Stimulated activated CD8-positive, alpha-beta memory T cell treated with anti-CD3 and anti-CD28 coated beads, Interleukin-2, amount 100 ng/mL, for 48 hours (primary cell): Measurements from ENCODE around the gene AGPS.
"Not testable (repeated sequence)": the region's sequence is repeated elsewhere in the genome, so short reads cannot be mapped to it uniquely, and the experiment has no call there.

Experiments
- DNase-seq, 2 donors: peaks; one replicate each; pipeline ENCODE4 v3.0.0-alpha.2; 2020; ENCODE audit warnings: low read depth in 2 of 2

The AGPS gene

GRCh38 chr2:177385151-177385550 lies 7.4 kb upstream of the AGPS start:
- DNase-seq: no peak

- DNase-seq: no peak
Measured at GRCh38 chr2:177391822-177392372, 676 bp upstream of the AGPS start.

- no peak for DNase-seq
Measured at GRCh38 chr2:177393203-177393755, 706 bp downstream of the AGPS start.

- no peak for DNase-seq
Measured at GRCh38 chr2:177393824-177394593, 1.4 kb downstream of the AGPS start.

GRCh38 chr2:177394594-177394973 lies 2.0 kb downstream of the AGPS start:
- DNase-seq: no peak

- no peak for DNase-seq
Measured at GRCh38 chr2:177395351-177396065, 2.9 kb downstream of the AGPS start.

GRCh38 chr2:177396703-177397460 lies 4.3 kb downstream of the AGPS start:
- no peak for DNase-seq

- no peak for DNase-seq
Measured at GRCh38 chr2:177397481-177398289, 5.1 kb downstream of the AGPS start.

- no peak for DNase-seq
Measured at GRCh38 chr2:177398290-177398683, 5.7 kb downstream of the AGPS start.

- no peak for DNase-seq
Measured at GRCh38 chr2:177398791-177399190, 6.2 kb downstream of the AGPS start.

- no peak for DNase-seq
Measured at GRCh38 chr2:177399376-177399775, 6.8 kb downstream of the AGPS start.

GRCh38 chr2:177400337-177400923 lies 7.9 kb downstream of the AGPS start:
- no peak for DNase-seq

GRCh38 chr2:177402096-177402495 lies 9.5 kb downstream of the AGPS start:
- DNase-seq: no peak

- DNase-seq: no peak
Measured at GRCh38 chr2:177403838-177404237, 11.3 kb downstream of the AGPS start.

- DNase-seq: no peak
Measured at GRCh38 chr2:177404243-177404642, 11.7 kb downstream of the AGPS start.

- DNase-seq: no peak
Measured at GRCh38 chr2:177405029-177405692, 12.6 kb downstream of the AGPS start.

- DNase-seq: no peak
Measured at GRCh38 chr2:177406182-177406581, 13.6 kb downstream of the AGPS start.

GRCh38 chr2:177407031-177407430 lies 14.5 kb downstream of the AGPS start:
- DNase-seq: no peak

GRCh38 chr2:177410629-177411028 lies 18.1 kb downstream of the AGPS start:
- not testable (repeated sequence) for DNase-seq

- no peak for DNase-seq
Measured at GRCh38 chr2:177413703-177414102, 21.1 kb downstream of the AGPS start.
